T47D (cell line): ENCODE results near the gene EMP2.
A peak's percentile ranks its signal among the peaks of the same experiment; 100 is the strongest.
"Not testable (repeated sequence)": the region's sequence is repeated elsewhere in the genome, so short reads cannot be mapped to it uniquely, and the experiment has no call there.

ENCODE experiments used
- DNase-seq, 2 experiments: peaks; one replicate each; pipeline versions ENCODE4 v3.0.0 to v3.0.0-alpha.2; 2011 to 2012; ENCODE audit warnings: low read depth in 1 of 2, low spot score in 1 of 2
- JUND ChIP-seq: IDR thresholded peaks from 2 replicates; pipeline ENCODE4 v1.6.1; 2012; ENCODE audit warnings: low read depth
- in situ Hi-C: cut with HindIII; loops from 2 replicates; pipeline ENCODE4 v1.10.0; 2016; ENCODE audit warnings: low sequenced_read_pairs, low pct_unique_long_range_greater_than_20kb

Gene EMP2

DNA sequence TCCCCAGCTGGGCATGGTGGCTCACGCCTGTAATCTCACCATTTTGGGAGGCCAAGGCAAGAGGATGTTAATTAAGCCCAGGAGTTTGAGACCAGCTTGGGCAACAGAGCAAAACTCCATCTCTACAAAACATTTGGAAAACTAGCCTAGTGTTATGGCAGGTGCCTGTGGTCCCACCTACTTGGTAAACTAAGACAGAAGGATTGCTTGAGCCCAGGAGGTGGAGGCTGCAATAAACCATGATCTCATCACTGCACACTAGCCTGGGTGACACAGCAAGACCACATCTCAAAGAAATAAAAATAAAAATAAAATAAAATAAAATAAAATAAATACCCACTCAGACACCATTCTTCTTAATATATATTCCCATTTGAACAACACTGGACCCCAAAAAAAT is 32.0 kb downstream of the EMP2 start:
- DNase-seq: no peak
- TF ChIP-seq JUND: no peak
- in situ Hi-C loops: no loop called here

DNA sequence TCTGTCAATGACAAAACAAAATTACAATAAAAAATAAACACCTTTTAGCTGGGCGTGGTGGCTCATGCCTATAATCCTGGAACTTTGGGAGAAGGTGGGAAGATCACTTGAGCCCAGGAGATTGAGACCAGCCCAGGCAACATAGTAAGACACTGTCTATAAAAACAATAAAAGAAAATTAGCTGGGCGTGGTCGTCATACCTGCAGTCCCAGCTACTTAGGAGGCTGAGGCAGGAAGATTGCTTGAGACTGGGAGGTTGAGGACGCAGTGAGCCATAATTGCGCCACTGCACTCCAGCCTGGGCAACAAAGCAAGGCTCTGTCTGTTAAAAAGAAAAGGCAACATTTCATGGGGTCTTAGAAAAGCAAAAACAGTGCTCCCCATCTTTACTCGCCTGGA is 32.7 kb downstream of the EMP2 start:
- TF ChIP-seq JUND: no peak
- in situ Hi-C loops: no loop called here
- DNase-seq: no peak

DNA sequence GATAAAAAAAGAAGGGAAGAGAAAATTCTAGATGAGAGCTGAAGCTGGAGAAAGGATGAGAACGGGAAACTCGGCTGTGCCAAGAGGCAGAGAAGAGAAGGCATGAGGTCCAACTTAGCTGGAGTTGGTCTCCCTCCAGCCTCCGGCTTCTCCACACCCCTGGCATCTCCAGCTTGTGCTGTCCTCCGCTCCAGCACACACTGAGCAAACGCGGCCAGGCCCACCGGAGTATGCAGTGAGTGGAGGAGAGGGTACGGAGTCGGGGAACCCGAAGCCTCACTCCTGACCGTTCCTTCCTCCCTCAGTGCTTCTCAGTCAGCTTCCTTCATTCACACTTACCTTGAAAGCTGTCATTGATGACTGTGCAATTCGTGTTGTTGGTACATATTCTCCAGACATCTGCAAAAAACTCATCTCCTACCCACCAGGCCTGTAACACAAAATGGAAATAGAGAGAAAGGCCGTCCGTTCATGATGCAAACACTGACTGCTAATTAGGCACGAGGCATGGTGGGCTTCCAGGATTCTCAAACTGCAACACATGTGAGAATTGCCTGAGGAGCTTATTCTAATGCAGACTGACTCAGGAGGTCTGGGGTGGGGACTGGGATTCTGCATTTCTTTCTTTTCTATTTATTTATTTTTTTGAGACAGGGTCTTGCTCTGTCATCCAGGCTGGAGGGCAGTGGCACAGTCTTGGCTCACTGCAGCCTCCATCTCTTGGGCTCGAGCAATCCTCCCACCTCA is 37.0 kb downstream of the EMP2 start:
- TF ChIP-seq JUND: no peak
- no peak for DNase-seq
- in situ Hi-C loops: no loop called here

DNA sequence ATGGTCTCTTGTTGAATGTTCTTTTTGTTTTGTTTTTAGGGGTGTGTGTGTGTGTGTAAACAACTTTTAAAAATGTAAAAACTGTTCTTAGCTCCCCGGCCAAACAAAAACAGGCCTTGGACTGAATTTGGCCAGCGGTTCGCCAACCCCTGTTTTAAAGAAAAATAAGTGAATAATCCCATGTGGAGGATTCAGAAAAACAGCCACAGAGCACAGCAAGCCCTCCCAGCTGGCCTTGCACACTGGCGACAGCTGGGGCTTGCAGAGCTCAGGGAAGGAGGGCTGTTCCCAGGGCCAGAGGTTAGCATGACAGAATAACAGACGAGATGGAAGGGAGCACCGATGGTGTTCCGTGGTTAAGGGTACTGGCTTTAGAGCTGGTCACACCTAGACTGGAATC is 39.0 kb downstream of the EMP2 start:
- no peak for DNase-seq
- no peak for TF ChIP-seq JUND
- in situ Hi-C loops: no loop called here

DNA sequence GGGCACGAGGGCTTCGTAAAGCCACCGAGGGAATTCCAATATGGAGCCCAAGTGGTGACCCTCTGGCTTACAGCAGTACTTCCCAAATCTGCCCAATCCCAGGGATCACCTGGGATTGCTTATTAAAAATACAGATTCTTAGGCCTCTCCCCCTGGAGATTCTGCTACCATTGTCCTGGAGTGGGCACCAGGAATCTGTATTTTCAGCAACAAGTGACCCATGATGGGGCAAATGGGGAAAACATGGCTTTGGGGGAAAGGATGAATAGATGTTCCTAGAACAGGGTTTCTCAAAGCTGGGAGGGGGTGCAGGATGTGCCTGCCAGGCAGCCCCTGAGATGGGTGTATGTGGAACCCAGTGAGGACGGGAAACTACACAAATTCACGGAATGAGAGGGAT is 40.6 kb downstream of the EMP2 start:
- no peak for DNase-seq
- in situ Hi-C loops: no loop called here
- TF ChIP-seq JUND: no peak

DNA sequence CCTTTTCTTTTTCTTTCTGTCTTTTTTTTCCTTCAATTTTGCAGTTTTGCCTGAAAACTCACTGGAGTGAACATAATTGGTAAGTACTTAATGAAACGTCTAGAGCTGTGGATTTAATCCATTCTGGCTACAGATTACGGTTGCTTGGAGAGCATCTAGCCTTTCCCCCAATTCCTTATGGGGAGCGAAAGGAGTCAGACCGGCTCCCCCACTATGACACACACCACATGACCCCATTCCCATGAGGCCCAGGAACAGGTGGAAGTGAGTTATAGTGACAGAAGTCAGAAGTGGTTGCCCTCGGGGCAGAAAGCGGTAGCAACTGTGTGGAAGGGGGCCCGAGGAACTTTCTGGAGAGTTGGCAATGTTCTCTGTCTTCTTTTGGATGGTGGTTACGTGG is 41.2 kb downstream of the EMP2 start:
- TF ChIP-seq JUND: no peak

DNA sequence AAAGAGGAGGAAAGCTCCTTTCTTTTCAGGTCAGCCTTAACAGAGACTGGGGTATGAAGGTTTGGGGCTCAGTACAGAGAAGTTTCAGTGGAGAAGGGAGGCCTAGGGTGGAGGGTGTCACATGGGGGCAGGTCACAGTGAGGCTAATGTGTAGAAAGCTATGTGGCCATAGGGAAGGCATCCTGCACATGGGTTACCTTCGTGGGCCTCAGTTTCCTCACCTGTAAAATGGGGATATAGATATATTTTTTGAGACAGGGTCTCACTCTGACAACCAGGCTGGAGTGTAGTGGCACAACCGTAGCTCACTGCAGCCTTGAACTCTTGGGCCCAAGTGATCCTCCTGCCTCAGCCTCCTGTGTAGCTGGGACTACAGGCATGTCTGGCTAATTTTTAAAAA is 41.8 kb downstream of the EMP2 start:
- in situ Hi-C loops: no loop called here
- TF ChIP-seq JUND: no peak
- DNase-seq: no peak

More for the DNA sequence above, 41.2 kb downstream of the EMP2 start:
- in situ Hi-C loops: no loop called here
- peak in 1 of 2 experiments; percentile 35 for DNase-seq

DNA sequence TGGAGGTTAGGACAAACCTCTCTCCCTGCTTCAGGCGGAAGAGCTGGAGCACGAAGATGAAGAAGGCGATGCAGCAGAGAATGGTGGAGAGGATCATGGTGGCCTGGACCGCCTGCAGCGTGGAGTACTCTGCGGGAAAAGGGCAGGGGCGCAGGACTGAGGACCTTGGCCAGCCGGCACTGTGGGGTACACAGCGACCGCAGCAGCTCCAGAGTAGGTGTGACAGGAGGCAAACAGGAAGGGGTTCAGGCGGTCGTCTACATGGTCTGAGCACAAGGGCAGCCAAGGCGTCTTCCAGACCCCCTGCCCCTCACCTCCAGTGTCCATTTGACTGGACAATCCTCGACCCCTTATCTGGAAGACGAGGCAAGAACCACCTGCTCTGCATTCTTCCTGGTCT is 42.5 kb downstream of the EMP2 start:
- in situ Hi-C loops: no loop called here
- DNase-seq: no peak
- no peak for TF ChIP-seq JUND

DNA sequence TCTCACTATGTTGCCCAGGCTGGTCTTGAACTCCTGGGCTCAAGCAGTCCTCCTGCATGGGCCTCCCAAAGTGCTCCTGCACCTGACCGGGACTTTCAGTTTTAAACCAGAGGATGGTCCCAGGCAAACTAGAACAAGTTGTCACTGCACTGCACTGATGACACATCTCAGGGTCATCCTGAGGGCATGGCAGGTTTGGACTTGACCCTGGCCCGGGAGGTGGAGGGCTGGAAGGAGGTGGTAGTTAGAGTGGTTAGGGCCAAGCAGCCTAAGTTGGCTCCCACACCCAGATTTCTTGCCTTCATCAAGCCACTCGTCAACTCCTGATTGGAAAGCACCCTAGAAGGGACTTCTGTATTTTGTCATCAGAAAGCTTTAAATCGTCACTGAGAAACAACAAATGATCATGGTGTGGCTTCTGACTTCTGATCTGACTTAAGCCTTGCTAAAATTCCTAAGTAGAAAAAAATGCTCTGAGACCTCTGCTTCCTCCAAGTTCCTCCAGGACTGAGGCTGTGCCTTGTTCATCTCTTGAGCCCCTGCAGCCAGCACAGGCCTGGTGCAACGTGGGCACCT is 43.5 kb downstream of the EMP2 start:
- no peak for TF ChIP-seq JUND
- in situ Hi-C loops: no loop called here
- no peak for DNase-seq

DNA sequence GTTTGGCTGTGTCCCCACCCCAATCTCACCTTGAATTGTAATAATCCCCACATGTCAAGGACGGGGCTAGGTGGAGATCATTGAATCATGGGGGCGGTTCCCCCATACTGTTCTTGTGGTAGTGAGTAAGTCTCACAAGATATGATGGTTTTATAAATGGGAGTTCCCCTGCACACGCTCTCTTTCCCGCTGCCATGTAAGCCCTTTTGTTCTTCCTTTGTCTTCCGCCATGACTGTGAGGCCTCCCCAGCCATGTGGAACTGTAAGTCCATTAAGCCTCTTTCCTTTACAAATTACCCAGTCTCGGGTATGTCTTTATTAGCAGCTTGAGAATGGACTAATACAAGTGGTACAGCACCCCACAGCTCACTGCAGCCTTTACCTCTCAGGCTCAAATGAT is 44.1 kb downstream of the EMP2 start:
- DNase-seq, in situ Hi-C loops: not testable (repeated sequence)

DNA sequence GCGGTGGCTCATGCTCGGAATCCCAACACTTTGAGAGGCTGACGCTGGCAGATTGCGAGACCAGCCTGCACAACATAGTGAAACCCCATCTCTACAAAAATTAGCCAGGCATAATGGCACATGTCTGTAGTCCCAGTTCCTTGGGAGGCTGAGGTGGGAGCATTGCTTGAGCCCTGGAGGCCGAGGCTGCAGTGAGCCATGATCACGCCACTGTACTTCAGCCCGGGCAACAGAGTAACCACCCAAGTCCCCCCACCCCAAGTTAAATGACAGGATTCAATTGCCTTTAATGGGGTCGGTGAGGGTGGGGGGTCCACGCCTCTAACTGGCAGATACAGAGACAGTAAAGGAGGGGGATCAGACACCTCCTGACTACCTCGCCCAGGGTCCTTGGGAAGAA is 44.9 kb downstream of the EMP2 start:
- in situ Hi-C loops: no loop called here
- DNase-seq: no peak
- TF ChIP-seq JUND: no peak

DNA sequence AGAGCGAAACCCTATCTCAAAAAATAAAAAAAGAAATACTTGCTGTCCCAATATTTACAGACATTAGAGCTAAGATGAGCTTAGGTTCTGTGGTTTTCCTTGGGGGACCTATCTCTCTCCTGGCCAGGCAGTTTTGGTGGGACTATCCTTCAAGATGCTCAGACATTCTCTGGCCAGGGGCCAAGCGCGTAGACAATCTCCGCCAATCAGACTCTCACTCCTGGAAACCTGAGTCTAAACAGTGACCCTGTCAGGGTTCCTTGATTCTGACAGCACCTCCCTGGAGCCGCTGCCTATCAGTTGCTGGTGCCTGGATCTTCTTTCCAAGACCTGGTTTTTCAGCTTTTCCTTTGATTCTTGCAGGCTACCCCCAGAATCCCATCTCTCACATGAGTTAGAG is 45.6 kb downstream of the EMP2 start:
- TF ChIP-seq JUND: no peak
- no peak for DNase-seq
- in situ Hi-C loops: no loop called here

DNA sequence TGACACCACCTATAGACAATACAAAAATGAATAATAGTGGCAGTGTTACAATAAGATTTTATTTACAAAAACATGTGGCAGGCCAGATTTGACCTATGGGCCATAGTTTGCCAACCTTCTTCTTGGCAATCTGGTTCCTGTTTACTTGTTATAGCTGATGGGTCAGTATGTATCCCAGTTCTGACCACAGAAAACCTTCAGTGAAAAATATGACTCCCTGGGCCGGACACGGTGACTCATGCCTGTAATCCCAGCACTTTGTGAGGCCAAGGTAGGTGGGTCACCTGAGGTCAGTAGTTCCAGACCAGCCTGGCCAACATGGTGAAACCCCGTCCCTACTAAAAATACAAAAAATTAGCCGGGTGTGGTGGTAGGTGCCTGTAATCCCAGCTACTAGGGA is 46.8 kb downstream of the EMP2 start:
- in situ Hi-C loops: not testable (repeated sequence)

DNA sequence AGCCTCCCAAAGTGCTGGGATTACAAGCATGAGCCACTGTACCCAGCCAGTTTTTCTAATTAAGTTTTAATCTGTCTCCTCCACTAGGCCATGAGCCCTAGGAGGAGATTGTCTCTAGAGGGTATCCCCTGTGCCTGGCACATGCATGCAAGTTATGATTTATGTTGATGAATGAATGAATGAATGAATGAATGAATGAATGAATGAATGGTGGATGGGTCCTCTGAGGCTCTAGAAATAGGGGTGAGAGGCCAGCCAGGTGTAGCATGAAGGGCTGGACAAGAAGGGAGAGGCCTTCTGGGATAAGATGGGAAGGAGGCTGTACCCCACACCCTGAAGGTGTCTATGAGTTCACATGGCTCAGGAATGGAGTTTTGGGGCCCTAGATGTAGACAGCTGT is 48.8 kb downstream of the EMP2 start:
- no peak for DNase-seq
- TF ChIP-seq JUND: no peak
- in situ Hi-C loops: no loop called here

More for the DNA sequence above, 46.8 kb downstream of the EMP2 start:
- not testable (repeated sequence) for DNase-seq
